Measurements from ENCODE around the gene BCL6.

Gene BCL6

DNA sequence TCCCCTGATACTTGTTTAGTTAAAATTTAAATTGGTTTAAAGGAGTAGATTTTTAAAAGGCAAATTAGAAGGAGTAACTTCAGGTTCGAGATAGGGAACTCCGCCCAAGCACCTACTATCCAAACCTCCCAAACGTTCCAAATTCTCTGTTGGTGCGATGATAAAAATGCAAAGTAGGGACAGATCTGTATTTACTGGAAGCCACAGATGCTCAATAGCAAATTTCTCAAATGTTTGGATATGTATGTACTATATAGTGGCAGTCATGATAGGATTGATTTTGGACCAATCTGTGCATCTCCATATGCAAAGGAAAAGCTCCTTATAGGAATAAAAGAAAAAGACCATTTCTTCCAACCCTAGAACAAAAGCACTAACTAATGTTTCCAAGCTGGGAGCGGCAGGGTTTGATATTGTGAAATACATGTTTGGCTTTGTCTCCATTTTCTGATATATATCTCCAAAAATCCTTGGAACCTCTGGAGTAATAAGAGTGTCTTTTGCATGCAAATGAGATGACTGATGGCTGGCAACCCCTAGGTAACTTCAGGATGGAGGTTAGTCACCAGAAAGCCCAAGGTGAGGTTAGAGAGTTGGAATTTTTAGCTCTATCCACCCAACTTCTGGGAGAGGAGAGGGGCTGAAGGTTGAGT lies 58.5 kb downstream of the BCL6 start:
- TF ChIP-seq ARNTL (CRISPR knock-in tag; IDR thresholded peaks at IDR 0.05; ENCODE audit: borderline replicate concordance, low read depth) (no peak), ZNF8 (CRISPR knock-in tag; IDR thresholded peaks at IDR 0.05) (no peak), GLIS3 (CRISPR knock-in tag; IDR thresholded peaks at IDR 0.05) (no peak), POU6F1 (CRISPR knock-in tag; IDR thresholded peaks at IDR 0.05; ENCODE audit: borderline replicate concordance, low read depth) (no peak), PPARA (CRISPR knock-in tag; IDR thresholded peaks at IDR 0.05; ENCODE audit: borderline replicate concordance) (no peak), CSDC2 (CRISPR knock-in tag; IDR thresholded peaks at IDR 0.05) (no peak), ZFP30 (CRISPR knock-in tag; IDR thresholded peaks at IDR 0.05) (no peak), TOX (CRISPR knock-in tag; IDR thresholded peaks at IDR 0.05; ENCODE audit: borderline replicate concordance) (no peak), RARB (CRISPR knock-in tag; IDR thresholded peaks at IDR 0.05) (no peak), ZNF70 (CRISPR knock-in tag; IDR thresholded peaks at IDR 0.05) (no peak), ESRRG (CRISPR knock-in tag; IDR thresholded peaks at IDR 0.05) (no peak), ZFP3 (CRISPR knock-in tag; IDR thresholded peaks at IDR 0.05) (no peak), ZC3H10 (CRISPR knock-in tag; IDR thresholded peaks at IDR 0.05) (no peak), SNAI2 (CRISPR knock-in tag; IDR thresholded peaks at IDR 0.05) (no peak), OSR1 (CRISPR knock-in tag; IDR thresholded peaks at IDR 0.05) (no peak), ZNF565 (CRISPR knock-in tag; conservative IDR thresholded peaks at IDR 0.05; ENCODE audit: low read depth) (no peak), CREB5 (CRISPR knock-in tag; IDR thresholded peaks at IDR 0.05; ENCODE audit: low read depth) (no peak)
- TF ChIP-seq, protein P1, sequence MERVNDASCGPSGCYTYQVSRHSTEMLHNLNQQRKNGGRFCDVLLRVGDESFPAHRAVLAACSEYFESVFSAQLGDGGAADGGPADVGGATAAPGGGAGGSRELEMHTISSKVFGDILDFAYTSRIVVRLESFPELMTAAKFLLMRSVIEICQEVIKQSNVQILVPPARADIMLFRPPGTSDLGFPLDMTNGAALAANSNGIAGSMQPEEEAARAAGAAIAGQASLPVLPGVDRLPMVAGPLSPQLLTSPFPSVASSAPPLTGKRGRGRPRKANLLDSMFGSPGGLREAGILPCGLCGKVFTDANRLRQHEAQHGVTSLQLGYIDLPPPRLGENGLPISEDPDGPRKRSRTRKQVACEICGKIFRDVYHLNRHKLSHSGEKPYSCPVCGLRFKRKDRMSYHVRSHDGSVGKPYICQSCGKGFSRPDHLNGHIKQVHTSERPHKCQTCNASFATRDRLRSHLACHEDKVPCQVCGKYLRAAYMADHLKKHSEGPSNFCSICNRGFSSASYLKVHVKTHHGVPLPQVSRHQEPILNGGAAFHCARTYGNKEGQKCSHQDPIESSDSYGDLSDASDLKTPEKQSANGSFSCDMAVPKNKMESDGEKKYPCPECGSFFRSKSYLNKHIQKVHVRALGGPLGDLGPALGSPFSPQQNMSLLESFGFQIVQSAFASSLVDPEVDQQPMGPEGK (CRISPR knock-in tag; IDR thresholded peaks at IDR 0.05; ENCODE audit: borderline replicate concordance) = no peak
- TF ChIP-seq, protein P2, sequence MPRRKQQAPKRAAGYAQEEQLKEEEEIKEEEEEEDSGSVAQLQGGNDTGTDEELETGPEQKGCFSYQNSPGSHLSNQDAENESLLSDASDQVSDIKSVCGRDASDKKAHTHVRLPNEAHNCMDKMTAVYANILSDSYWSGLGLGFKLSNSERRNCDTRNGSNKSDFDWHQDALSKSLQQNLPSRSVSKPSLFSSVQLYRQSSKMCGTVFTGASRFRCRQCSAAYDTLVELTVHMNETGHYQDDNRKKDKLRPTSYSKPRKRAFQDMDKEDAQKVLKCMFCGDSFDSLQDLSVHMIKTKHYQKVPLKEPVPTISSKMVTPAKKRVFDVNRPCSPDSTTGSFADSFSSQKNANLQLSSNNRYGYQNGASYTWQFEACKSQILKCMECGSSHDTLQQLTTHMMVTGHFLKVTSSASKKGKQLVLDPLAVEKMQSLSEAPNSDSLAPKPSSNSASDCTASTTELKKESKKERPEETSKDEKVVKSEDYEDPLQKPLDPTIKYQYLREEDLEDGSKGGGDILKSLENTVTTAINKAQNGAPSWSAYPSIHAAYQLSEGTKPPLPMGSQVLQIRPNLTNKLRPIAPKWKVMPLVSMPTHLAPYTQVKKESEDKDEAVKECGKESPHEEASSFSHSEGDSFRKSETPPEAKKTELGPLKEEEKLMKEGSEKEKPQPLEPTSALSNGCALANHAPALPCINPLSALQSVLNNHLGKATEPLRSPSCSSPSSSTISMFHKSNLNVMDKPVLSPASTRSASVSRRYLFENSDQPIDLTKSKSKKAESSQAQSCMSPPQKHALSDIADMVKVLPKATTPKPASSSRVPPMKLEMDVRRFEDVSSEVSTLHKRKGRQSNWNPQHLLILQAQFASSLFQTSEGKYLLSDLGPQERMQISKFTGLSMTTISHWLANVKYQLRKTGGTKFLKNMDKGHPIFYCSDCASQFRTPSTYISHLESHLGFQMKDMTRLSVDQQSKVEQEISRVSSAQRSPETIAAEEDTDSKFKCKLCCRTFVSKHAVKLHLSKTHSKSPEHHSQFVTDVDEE (CRISPR knock-in tag; IDR thresholded peaks at IDR 0.05) = no peak
- ATAC-seq = no peak

DNA sequence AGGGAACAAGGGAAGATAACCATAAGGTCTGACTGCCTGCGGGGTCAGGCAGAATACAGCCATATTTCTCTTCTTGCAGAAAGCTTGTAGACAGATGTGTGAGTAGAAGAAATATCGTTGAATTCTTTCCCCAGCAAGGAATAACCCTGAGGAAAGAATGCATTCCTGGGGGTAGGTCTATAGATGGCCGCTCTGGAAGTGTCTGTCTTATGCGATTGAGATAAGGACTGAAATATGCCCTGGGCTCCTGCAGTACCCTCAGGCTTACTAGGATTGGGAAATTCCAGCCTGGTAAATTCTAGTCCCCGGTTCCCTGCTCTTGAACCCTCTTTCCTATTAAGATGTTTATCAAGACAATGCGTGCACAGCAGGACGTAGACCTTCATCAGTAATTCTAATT lies 59.3 kb downstream of the BCL6 start:
- no peak for ATAC-seq
- TF ChIP-seq ARNTL (CRISPR knock-in tag; IDR thresholded peaks at IDR 0.05; ENCODE audit: borderline replicate concordance, low read depth) = no peak
- TF ChIP-seq CSRNP3 (CRISPR knock-in tag; IDR thresholded peaks at IDR 0.05) = no peak
- TF ChIP-seq ZNF8 (CRISPR knock-in tag; IDR thresholded peaks at IDR 0.05) = no peak
- TF ChIP-seq ESRRG (CRISPR knock-in tag; IDR thresholded peaks at IDR 0.05) = no peak
- no peak for TF ChIP-seq POU6F1 (CRISPR knock-in tag; IDR thresholded peaks at IDR 0.05; ENCODE audit: borderline replicate concordance, low read depth)
- TF ChIP-seq TOX (CRISPR knock-in tag; IDR thresholded peaks at IDR 0.05; ENCODE audit: borderline replicate concordance) = no peak
- TF ChIP-seq, protein P2 (CRISPR knock-in tag; IDR thresholded peaks at IDR 0.05) = no peak
- no peak for TF ChIP-seq PPARA (CRISPR knock-in tag; IDR thresholded peaks at IDR 0.05; ENCODE audit: borderline replicate concordance)
- TF ChIP-seq GLIS3 (CRISPR knock-in tag; IDR thresholded peaks at IDR 0.05) = no peak
- no peak for TF ChIP-seq RARB (CRISPR knock-in tag; IDR thresholded peaks at IDR 0.05)
- TF ChIP-seq TCF4 (CRISPR knock-in tag; IDR thresholded peaks at IDR 0.05; ENCODE audit: borderline replicate concordance) = no peak
- no peak for TF ChIP-seq BACH2 (CRISPR knock-in tag; IDR thresholded peaks at IDR 0.05; ENCODE audit: borderline replicate concordance)
- TF ChIP-seq ZFP30 (CRISPR knock-in tag; IDR thresholded peaks at IDR 0.05) = no peak
- TF ChIP-seq ZFP3 (CRISPR knock-in tag; IDR thresholded peaks at IDR 0.05) = no peak
- TF ChIP-seq ISL1 (CRISPR knock-in tag; IDR thresholded peaks at IDR 0.05) = no peak
- TF ChIP-seq, protein P1 (CRISPR knock-in tag; IDR thresholded peaks at IDR 0.05; ENCODE audit: borderline replicate concordance) = no peak
